Testis (tissue), 2 donors: ENCODE results near the gene YTHDC1.

Experiments
- POLR2A ChIP-seq: fragments of 450-650 bp; IDR thresholded peaks from one replicate; pipeline ENCODE4 v1.6.1; 2017; ENCODE audit warnings: antibody characterized with exemption, mild to moderate bottlenecking, moderate library complexity
- TF ChIP-seq, protein P1 (sequence below), 3 experiments: fragments of 450-650 bp in 2 of 3; fragments of 200-600 bp in 1 of 3; sonication (generic) in 1 of 3; IDR thresholded peaks; one replicate each; pipeline ENCODE4 v1.5.1; 2016 to 2019; ENCODE audit warnings: antibody characterized with exemption in 3 of 3, mild to moderate bottlenecking in 2 of 3, moderate library complexity in 1 of 3

DNA sequence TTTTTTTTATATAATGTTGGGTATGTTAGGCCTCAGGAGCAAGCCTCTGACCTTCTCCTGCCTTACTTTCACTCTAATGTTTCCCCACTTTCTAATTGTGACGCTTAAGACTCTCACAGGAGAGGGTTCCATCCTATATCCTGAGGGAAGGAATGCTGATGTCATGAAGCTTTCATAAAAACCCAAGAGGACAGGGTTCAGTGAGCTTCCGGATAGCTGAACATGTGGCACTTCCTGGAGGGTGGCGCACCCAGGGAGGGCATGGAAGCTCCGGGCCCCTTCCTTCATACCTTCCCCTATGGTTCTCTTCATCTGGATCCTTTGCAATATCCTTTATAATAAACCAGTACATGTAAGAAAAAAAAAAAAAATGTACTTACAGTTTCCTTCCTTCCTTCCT lies 49.4 kb upstream of the YTHDC1 start:
- TF ChIP-seq POLR2A = no peak
- TF ChIP-seq, protein P1, sequence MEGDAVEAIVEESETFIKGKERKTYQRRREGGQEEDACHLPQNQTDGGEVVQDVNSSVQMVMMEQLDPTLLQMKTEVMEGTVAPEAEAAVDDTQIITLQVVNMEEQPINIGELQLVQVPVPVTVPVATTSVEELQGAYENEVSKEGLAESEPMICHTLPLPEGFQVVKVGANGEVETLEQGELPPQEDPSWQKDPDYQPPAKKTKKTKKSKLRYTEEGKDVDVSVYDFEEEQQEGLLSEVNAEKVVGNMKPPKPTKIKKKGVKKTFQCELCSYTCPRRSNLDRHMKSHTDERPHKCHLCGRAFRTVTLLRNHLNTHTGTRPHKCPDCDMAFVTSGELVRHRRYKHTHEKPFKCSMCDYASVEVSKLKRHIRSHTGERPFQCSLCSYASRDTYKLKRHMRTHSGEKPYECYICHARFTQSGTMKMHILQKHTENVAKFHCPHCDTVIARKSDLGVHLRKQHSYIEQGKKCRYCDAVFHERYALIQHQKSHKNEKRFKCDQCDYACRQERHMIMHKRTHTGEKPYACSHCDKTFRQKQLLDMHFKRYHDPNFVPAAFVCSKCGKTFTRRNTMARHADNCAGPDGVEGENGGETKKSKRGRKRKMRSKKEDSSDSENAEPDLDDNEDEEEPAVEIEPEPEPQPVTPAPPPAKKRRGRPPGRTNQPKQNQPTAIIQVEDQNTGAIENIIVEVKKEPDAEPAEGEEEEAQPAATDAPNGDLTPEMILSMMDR (IDR thresholded peaks at IDR 0.05) = no peak
